Mesothelial cell of epicardium (in vitro differentiated cells): ENCODE data around the gene INPP5J. TPM values are rescaled to one million over a fixed set of nuclear protein-coding genes. Genes with fewer than 3 reads are reported as not detected.

Source experiments
- DNase-seq, 2 experiments: peaks; one replicate each; pipeline ENCODE4 v3.0.0; 2021; ENCODE audit warnings: low spot score in 2 of 2; ENCODE audit not compliant: unreplicated experiment in 2 of 2
- H3K27ac Mint-ChIP-seq: 2 replicates; pipeline ENCODE4 v1.8.0; 2021; ENCODE audit warnings: mixed read lengths
- H3K27me3 Mint-ChIP-seq: 2 replicates; pipeline ENCODE4 v1.8.0; 2021; ENCODE audit warnings: low read depth, mixed read lengths
- H3K36me3 Mint-ChIP-seq: 2 replicates; pipeline ENCODE4 v1.8.0; 2021; ENCODE audit warnings: mixed read lengths
- H3K4me1 Mint-ChIP-seq: 2 replicates; pipeline ENCODE4 v1.8.0; 2021; ENCODE audit warnings: mixed read lengths
- H3K4me3 Mint-ChIP-seq: 2 replicates; pipeline ENCODE4 v1.8.0; 2021; ENCODE audit warnings: mild to moderate bottlenecking, moderate library complexity, mixed read lengths
- H3K9me3 Mint-ChIP-seq: 2 replicates; pipeline ENCODE4 v1.8.0; 2021; ENCODE audit warnings: mixed read lengths
- total RNA-seq: library from RNA; stranded (reverse); gene quantifications from 3 replicates; pipeline ENCODE4 v1.2.1, GENCODE V29; 2021
- TF ChIP-seq, protein P1 (sequence below): fragments of 200-600 bp; sonication (generic); IDR thresholded peaks from one replicate; pipeline ENCODE4 v1.5.0; 2021; ENCODE audit warnings: antibody characterized with exemption; ENCODE audit not compliant: unreplicated experiment

The INPP5J gene
- total RNA-seq, 1 donor from 2014 or later = 8.6 TPM

DNA sequence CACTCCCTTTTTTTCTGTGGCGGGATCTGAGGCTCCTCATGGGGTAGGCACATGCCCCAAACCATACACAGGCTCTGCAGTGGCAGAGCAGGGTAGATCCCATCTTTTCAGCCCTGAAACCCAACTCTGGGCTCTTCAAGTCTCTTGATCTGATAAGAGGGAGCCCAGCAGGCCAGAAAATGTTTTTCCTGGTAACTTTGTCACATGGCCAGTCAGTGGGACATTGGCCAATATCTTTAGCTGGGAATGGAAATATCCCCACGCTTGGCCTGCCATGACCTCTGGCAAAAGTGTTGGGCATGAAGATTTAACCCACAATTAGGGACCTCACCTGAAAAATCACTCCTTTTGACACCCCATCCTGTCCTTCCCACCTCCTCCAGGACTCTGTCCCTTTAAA lies 8.1 kb downstream of the INPP5J start:
- TF ChIP-seq, protein P1, sequence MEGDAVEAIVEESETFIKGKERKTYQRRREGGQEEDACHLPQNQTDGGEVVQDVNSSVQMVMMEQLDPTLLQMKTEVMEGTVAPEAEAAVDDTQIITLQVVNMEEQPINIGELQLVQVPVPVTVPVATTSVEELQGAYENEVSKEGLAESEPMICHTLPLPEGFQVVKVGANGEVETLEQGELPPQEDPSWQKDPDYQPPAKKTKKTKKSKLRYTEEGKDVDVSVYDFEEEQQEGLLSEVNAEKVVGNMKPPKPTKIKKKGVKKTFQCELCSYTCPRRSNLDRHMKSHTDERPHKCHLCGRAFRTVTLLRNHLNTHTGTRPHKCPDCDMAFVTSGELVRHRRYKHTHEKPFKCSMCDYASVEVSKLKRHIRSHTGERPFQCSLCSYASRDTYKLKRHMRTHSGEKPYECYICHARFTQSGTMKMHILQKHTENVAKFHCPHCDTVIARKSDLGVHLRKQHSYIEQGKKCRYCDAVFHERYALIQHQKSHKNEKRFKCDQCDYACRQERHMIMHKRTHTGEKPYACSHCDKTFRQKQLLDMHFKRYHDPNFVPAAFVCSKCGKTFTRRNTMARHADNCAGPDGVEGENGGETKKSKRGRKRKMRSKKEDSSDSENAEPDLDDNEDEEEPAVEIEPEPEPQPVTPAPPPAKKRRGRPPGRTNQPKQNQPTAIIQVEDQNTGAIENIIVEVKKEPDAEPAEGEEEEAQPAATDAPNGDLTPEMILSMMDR = no peak
- H3K27ac Mint-ChIP-seq = no peak overlapping the region
- no peaks in the 10 kb centered on the region for H3K9me3 Mint-ChIP-seq
- H3K27me3 Mint-ChIP-seq = no peaks in the 10 kb centered on the region
- H3K36me3 Mint-ChIP-seq = peaks cover 1% of the 10 kb centered on the region
- no peak overlapping the region for H3K4me3 Mint-ChIP-seq
- DNase-seq = no peak
- no peaks in the 10 kb centered on the region for H3K4me1 Mint-ChIP-seq

DNA sequence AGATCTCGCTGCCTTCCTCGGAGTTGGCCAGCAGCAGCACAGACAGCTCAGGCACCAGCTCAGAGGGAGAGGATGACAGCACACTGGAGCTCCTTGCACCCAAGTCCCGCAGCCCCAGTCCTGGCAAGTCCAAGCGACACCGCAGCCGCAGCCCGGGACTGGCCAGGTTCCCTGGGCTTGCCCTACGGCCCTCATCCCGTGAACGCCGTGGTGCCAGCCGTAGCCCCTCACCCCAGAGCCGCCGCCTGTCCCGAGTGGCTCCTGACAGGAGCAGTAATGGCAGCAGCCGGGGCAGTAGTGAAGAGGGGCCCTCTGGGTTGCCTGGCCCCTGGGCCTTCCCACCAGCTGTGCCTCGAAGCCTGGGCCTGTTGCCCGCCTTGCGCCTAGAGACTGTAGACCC lies 11.1 kb downstream of the INPP5J start:
- no peak for DNase-seq
- Mint-ChIP-seq H3K36me3 (peaks cover 1% of the 10 kb centered on the region), H3K4me1 (no peaks in the 10 kb centered on the region), H3K27me3 (peaks cover 4% of the 10 kb centered on the region), H3K9me3 (no peaks in the 10 kb centered on the region), H3K4me3 (no peak overlapping the region), H3K27ac (no peak overlapping the region)
- TF ChIP-seq, protein P1 = no peak

DNA sequence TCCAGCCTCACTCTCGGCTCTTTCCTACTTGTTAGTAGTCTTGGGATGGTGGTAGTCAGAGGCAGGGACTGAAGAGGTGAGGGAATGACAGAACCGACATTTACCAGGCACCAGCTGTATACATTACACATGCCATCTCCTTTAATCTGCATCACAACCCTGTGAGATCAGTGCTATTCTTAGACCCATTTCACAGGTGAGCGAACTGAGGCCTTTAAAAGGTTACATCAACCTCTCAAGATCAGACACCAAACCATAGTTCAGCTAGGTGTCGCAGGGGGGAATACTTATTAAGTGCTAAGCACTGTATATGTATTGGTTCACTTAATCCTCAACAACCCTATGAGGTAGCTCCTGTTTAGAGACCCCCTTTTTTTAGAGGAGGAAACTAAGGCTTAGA lies 11.9 kb downstream of the INPP5J start:
- peaks cover 1% of the 10 kb centered on the region for H3K36me3 Mint-ChIP-seq
- TF ChIP-seq, protein P1 = no peak
- no peaks in the 10 kb centered on the region for H3K9me3 Mint-ChIP-seq
- no peak for DNase-seq
- H3K4me3 Mint-ChIP-seq = no peak overlapping the region
- no peaks in the 10 kb centered on the region for H3K4me1 Mint-ChIP-seq
- H3K27me3 Mint-ChIP-seq = peaks cover 11% of the 10 kb centered on the region
- H3K27ac Mint-ChIP-seq = no peak overlapping the region

DNA sequence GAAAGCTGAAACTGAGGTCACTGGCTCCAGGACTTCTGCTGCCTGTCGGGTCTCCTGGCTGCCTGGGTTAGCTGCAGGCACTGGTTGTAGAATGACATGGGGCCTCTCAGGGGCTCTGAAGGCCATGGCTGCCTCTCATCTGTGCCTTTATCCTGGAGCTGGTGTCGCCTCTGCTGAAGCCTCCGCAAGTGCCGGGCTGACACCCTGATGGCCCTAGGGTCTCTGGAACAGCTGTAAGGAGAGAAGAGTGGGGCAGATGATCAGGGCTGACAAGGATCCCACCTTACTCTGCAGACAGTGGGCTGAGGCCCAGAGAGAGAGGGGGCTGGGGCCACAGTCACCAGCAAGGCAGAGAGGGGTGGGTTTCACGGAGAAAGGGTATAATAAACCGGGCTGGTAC lies 12.9 kb downstream of the INPP5J start:
- DNase-seq = no peak
- Mint-ChIP-seq H3K4me3 (no peak overlapping the region), H3K27me3 (peaks cover 21% of the 10 kb centered on the region), H3K36me3 (peaks cover 1% of the 10 kb centered on the region), H3K27ac (no peak overlapping the region), H3K9me3 (no peaks in the 10 kb centered on the region), H3K4me1 (no peaks in the 10 kb centered on the region)
- TF ChIP-seq, protein P1 = no peak

DNA sequence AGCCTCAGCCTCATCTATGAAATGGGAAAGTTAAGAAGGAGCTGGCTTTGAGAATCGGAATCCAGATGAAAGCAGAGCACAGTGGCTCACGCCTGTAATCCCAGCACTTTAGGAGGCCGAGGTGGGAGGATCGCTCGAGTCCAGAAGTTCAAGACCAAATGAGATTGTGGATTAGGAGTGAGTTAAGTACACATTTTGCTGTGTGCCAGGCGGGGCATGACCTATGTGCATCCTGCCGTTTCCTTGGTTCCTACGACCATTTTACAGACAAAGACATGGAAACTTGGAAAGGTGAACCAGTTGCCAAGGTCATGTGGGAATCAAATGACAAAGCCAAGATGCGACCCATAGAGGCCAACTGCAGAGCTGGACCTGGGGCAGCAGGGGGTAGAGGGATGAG lies 13.4 kb downstream of the INPP5J start:
- Mint-ChIP-seq H3K27ac (no peak overlapping the region), H3K9me3 (no peaks in the 10 kb centered on the region), H3K4me1 (no peaks in the 10 kb centered on the region), H3K36me3 (no peaks in the 10 kb centered on the region), H3K4me3 (no peak overlapping the region), H3K27me3 (peaks cover 21% of the 10 kb centered on the region)
- TF ChIP-seq, protein P1 = no peak
- no peak for DNase-seq

DNA sequence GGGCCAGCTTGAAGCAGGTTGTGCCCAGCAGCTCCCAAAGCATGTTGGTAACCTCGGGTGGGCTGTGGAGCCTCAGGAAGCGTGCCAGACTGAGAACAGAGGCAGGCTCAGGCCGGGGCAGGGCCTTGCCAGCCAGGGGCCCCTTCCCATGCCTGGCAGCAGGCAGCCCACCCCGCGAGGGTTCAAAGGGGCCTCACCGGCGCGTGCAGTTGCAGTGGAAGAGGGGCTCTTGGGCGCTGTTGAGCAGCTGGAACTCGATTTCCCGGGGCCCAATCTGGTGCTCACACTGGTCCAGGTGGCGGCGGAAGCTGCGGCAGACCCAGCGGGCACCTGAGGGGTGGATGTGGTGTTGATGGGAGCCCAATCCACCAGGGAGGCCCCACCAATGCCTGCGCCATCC lies 13.9 kb downstream of the INPP5J start:
- H3K27me3 Mint-ChIP-seq = peaks cover 23% of the 10 kb centered on the region
- no peaks in the 10 kb centered on the region for H3K36me3 Mint-ChIP-seq
- H3K27ac Mint-ChIP-seq = no peak overlapping the region
- TF ChIP-seq, protein P1 = no peak
- no peak overlapping the region for H3K4me3 Mint-ChIP-seq
- DNase-seq = no peak
- H3K9me3 Mint-ChIP-seq = no peaks in the 10 kb centered on the region
- no peaks in the 10 kb centered on the region for H3K4me1 Mint-ChIP-seq
